Activated effector memory CD4-positive, alpha-beta T cell treated with Interleukin-2 at 50 U/mL for 16 hours (primary cell): Measurements from ENCODE around the gene TTC16.
"Not testable (repeated sequence)": the region's sequence is repeated elsewhere in the genome, so short reads cannot be mapped to it uniquely, and the experiment has no call there.

ENCODE experiments used
- DNase-seq: peaks from one replicate; pipeline ENCODE4 v3.0.0-alpha.2; 2020

TTC16 gene

GRCh38 chr9:127744398-127745110, 28.7 kb downstream of the TTC16 start:
- DNase-seq, result no peak

GRCh38 chr9:127746959-127747569, 31.2 kb downstream of the TTC16 start:
- DNase-seq, result no peak

GRCh38 chr9:127749090-127749787, 33.4 kb downstream of the TTC16 start:
- DNase-seq, result no peak

- no peak for DNase-seq
Measured at GRCh38 chr9:127751269-127752054, 35.6 kb downstream of the TTC16 start.

- DNase-seq, result no peak
Measured at GRCh38 chr9:127753148-127753547, 37.3 kb downstream of the TTC16 start.

GRCh38 chr9:127753622-127754021, 37.7 kb downstream of the TTC16 start:
- DNase-seq, result no peak

GRCh38 chr9:127754099-127755060, 38.5 kb downstream of the TTC16 start:
- DNase-seq, result no peak

GRCh38 chr9:127755061-127756060, 39.5 kb downstream of the TTC16 start:
- DNase-seq, result no peak

- no peak for DNase-seq
Measured at GRCh38 chr9:127756233-127756632, 40.4 kb downstream of the TTC16 start.

- DNase-seq, result not testable (repeated sequence)
Measured at GRCh38 chr9:127756776-127757175, 40.9 kb downstream of the TTC16 start.

GRCh38 chr9:127758843-127759242, 43.0 kb downstream of the TTC16 start:
- no peak for DNase-seq

- no peak for DNase-seq
Measured at GRCh38 chr9:127761061-127761460, 45.2 kb downstream of the TTC16 start.

- DNase-seq, result no peak
Measured at GRCh38 chr9:127761491-127761956, 45.6 kb downstream of the TTC16 start.

GRCh38 chr9:127762111-127762676, 46.3 kb downstream of the TTC16 start:
- DNase-seq, result no peak

- no peak for DNase-seq
Measured at GRCh38 chr9:127763918-127764384, 48.1 kb downstream of the TTC16 start.

- no peak for DNase-seq
Measured at GRCh38 chr9:127765418-127765817, 49.5 kb downstream of the TTC16 start.

- no peak for DNase-seq
Measured at GRCh38 chr9:127767410-127767809, 51.5 kb downstream of the TTC16 start.

- no peak for DNase-seq
Measured at GRCh38 chr9:127767909-127768331, 52.0 kb downstream of the TTC16 start.

GRCh38 chr9:127768698-127769097, 52.8 kb downstream of the TTC16 start:
- no peak for DNase-seq

- no peak for DNase-seq
Measured at GRCh38 chr9:127769101-127769500, 53.2 kb downstream of the TTC16 start.
